Sigmoid colon (tissue), 7 donors: ENCODE data around the gene EEF2KMT. TPM values are rescaled to one million over a fixed set of nuclear protein-coding genes. Genes with fewer than 3 reads are reported as not detected.
A peak's percentile ranks its signal among the peaks of the same experiment; 100 is the strongest.

Source experiments
- DNase-seq: peaks from one replicate; pipeline ENCODE4 v3.0.0-alpha.2; 2019
- H3K27ac ChIP-seq, 4 donors: fragments of 200-600 bp; sonication (generic); one replicate each; pipeline ENCODE4 v1.5.1; 2016 to 2019; ENCODE audit warnings: mild to moderate bottlenecking in 1 of 4
- H3K27me3 ChIP-seq, 3 donors: fragments of 200-600 bp; sonication (generic); one replicate each; pipeline ENCODE4 v1.5.1; 2019; ENCODE audit warnings: mild to moderate bottlenecking in 1 of 3
- H3K36me3 ChIP-seq, 4 donors: fragments of 200-600 bp; sonication (generic); one replicate each; pipeline ENCODE4 v1.5.1; 2016 to 2019
- H3K4me1 ChIP-seq, 4 donors: fragments of 200-600 bp; sonication (generic); one replicate each; pipeline ENCODE4 v1.5.1; 2017 to 2019
- H3K4me3 ChIP-seq, 4 donors: fragments of 200-600 bp; sonication (generic); one replicate each; pipeline ENCODE4 v1.5.1; 2017 to 2019; ENCODE audit warnings: mild to moderate bottlenecking in 2 of 4, moderate library complexity in 1 of 4
- H3K9me3 ChIP-seq, 4 donors: fragments of 200-600 bp in 3 of 4; sonication (generic) in 3 of 4; one replicate each; pipeline versions ENCODE4 v1.5.1 to v1.6.1; 2013 to 2019
- CTCF ChIP-seq, 4 experiments: fragments of 450-650 bp in 3 of 4; fragments of 200-600 bp in 1 of 4; IDR thresholded peaks; one replicate each; pipeline ENCODE4 v1.5.1; 2016 to 2019; ENCODE audit warnings: antibody characterized with exemption in 4 of 4, mild to moderate bottlenecking in 3 of 4, moderate library complexity in 2 of 4
- EP300 ChIP-seq, 4 donors: sonication (generic); formaldehyde crosslinking; IDR thresholded peaks; one replicate each; pipeline ENCODE4 v1.6.1; 2017; ENCODE audit warnings: antibody characterized with exemption in 4 of 4
- POLR2A ChIP-seq, 2 donors: fragments of 450-650 bp; IDR thresholded peaks; one replicate each; pipeline ENCODE4 v1.6.1; 2016; ENCODE audit warnings: antibody characterized with exemption in 2 of 2, mild to moderate bottlenecking in 2 of 2, moderate library complexity in 2 of 2
- POLR2AphosphoS5 ChIP-seq, 4 donors: sonication (generic); formaldehyde crosslinking; IDR thresholded peaks; one replicate each; pipeline ENCODE4 v1.6.1; 2017; ENCODE audit warnings: antibody characterized with exemption in 4 of 4
- WGBS, 2 donors: extraction: QIAGEN DNeasy Blood & Tissue Kit; methylation state at CpG; one replicate each; pipeline ENCODE4 v1.1.7; 2013; 5-methylcytosine and 5-hydroxymethylcytosine counted together
- intact Hi-C: fragments of 100-400 bp; cut with DNase I; formaldehyde crosslinking; loops from one replicate; pipeline ENCODE4 v1.15.1; 2023
- polyA plus RNA-seq, 3 donors: library from polyadenylated mRNA; stranded (reverse); fragments of 200-250 nt; gene quantifications; one replicate each; pipeline ENCODE4 v1.2.3, GENCODE V29; 2013
- total RNA-seq, 4 donors: library from RNA; depleted of rRNA; stranded (reverse); fragments of >200 nt; gene quantifications; one replicate each; pipeline ENCODE4 v1.1.0, GENCODE V29; 2016
- donor health status: healthy with polysubstance abuse.
- donor health status: Bipolar disorder and iron deficiency.
- donor health status: healthy.

Gene EEF2KMT
- total and polyA plus RNA-seq, 7 donors = 4.2 to 11.1 (median 8.6) TPM

GRCh38 chr16:5072334-5073278 lies 25.0 kb downstream of the EEF2KMT start:
- TF ChIP-seq POLR2A (IDR thresholded peaks at IDR 0.05) = no peak
- TF ChIP-seq EP300 (IDR thresholded peaks at IDR 0.05) = no peak
- no peak for TF ChIP-seq CTCF (IDR thresholded peaks at IDR 0.05)
- TF ChIP-seq POLR2AphosphoS5 (IDR thresholded peaks at IDR 0.05) = no peak
- WGBS, 2 donors = 57 to 65% methylated on average over 12 of the region's 12 CpGs
- peak; percentile 51 for DNase-seq
- Histone ChIP-seq H3K4me3 (peak overlapping the region; percentile 58 to 81 (median 66)), H3K36me3 (peaks cover 6 to 33% (median 15%) of the 10 kb centered on the region in 4 donors), H3K27me3 (no peaks in the 10 kb centered on the region), H3K4me1 (peaks cover 0 to 18% (median 13%) of the 10 kb centered on the region in 4 donors), H3K9me3 (no peaks in the 10 kb centered on the region), H3K27ac (peak overlapping the region; percentile 76 to 84 (median 78))
- intact Hi-C loops = loop anchor here (5.0 kb wide), 1 partner anchor 40 kb away; the partner anchor contains the start of gene NAGPA

- Histone ChIP-seq H3K36me3 (peaks cover 6 to 25% (median 11%) of the 10 kb centered on the region in 4 donors), H3K4me1 (peaks cover 0 to 18% (median 13%) of the 10 kb centered on the region in 4 donors), H3K9me3 (no peaks in the 10 kb centered on the region), H3K27ac (peak within 1 kb of the TSS; percentile 76 to 84 (median 78)), H3K27me3 (no peaks in the 10 kb centered on the region), H3K4me3 (peak within 1 kb of the TSS; percentile 58 to 81 (median 66))
- peak; percentile 95 for DNase-seq
- TF ChIP-seq POLR2AphosphoS5 (IDR thresholded peaks at IDR 0.05) (peak; percentile 81 to 96 (median 91)), POLR2A (IDR thresholded peaks at IDR 0.05) (peak; percentile 59 to 75), EP300 (IDR thresholded peaks at IDR 0.05) (no peak)
- intact Hi-C loops = loop anchor here (5.0 kb wide), 1 partner anchor 40 kb away; the partner anchor contains the start of gene NAGPA
- 0% methylated on average over 53 of the region's 53 CpGs for WGBS, 2 donors
Measured at GRCh38 chr16:5071681-5072333, 25.8 kb downstream of the EEF2KMT start, which contains the start of gene ALG1. Gene ALG1 (plus strand): TSS chr16:5071843. CDS start chr16:5071850, 7 bp downstream.

GRCh38 chr16:5071341-5071680 lies 26.3 kb downstream of the EEF2KMT start:
- TF ChIP-seq POLR2A (IDR thresholded peaks at IDR 0.05) (no peak), POLR2AphosphoS5 (IDR thresholded peaks at IDR 0.05) (no peak), CTCF (IDR thresholded peaks at IDR 0.05) (no peak), EP300 (IDR thresholded peaks at IDR 0.05) (no peak)
- H3K4me1 ChIP-seq = peaks cover 0 to 18% (median 13%) of the 10 kb centered on the region in 4 donors
- intact Hi-C loops = loop anchor here (5.0 kb wide), 1 partner anchor 39 kb away; the partner anchor contains the start of gene NAGPA
- H3K27me3 ChIP-seq = no peaks in the 10 kb centered on the region
- DNase-seq = no peak
- no peaks in the 10 kb centered on the region for H3K9me3 ChIP-seq
- WGBS, 2 donors = 46 to 64% methylated on average over 7 of the region's 7 CpGs
- peak overlapping the region; percentile 76 to 84 (median 78) for H3K27ac ChIP-seq
- peak overlapping the region; percentile 58 to 81 (median 66) for H3K4me3 ChIP-seq
- H3K36me3 ChIP-seq = peaks cover 6 to 21% (median 10%) of the 10 kb centered on the region in 4 donors

- H3K4me3 ChIP-seq = no peak overlapping the region
- no peaks in the 10 kb centered on the region for H3K27me3 ChIP-seq
- peaks cover 0 to 18% (median 14%) of the 10 kb centered on the region in 4 donors for H3K4me1 ChIP-seq
- H3K36me3 ChIP-seq = peaks cover under 1 to 14% (median 6%) of the 10 kb centered on the region in 4 donors
- WGBS, 2 donors = 89 to 95% methylated on average over 15 of the region's 15 CpGs
- intact Hi-C loops = loop anchor here (5.0 kb wide), 1 partner anchor 38 kb away; the partner anchor contains the start of gene NAGPA
- peak overlapping the region; percentile 76 to 84 (median 78) for H3K27ac ChIP-seq
- no peak for TF ChIP-seq POLR2AphosphoS5 (IDR thresholded peaks at IDR 0.05)
- no peak for TF ChIP-seq CTCF (IDR thresholded peaks at IDR 0.05)
- no peak for TF ChIP-seq POLR2A (IDR thresholded peaks at IDR 0.05)
- TF ChIP-seq EP300 (IDR thresholded peaks at IDR 0.05) = no peak
- no peaks in the 10 kb centered on the region for H3K9me3 ChIP-seq
- peak; percentile 39 for DNase-seq
Measured at GRCh38 chr16:5070431-5071186, 27.0 kb downstream of the EEF2KMT start.
